ENCODE results near the gene TMEM200A. TPM values are rescaled to one million over a fixed set of nuclear protein-coding genes. Genes with fewer than 3 reads are reported as not detected.

TMEM200A gene
- total and polyA plus RNA-seq, 2 of the 8 experiments (the other 6 are each of a cell fraction or from before 2014, with no cell fraction given) = 6.2 to 13.9 TPM

DNA sequence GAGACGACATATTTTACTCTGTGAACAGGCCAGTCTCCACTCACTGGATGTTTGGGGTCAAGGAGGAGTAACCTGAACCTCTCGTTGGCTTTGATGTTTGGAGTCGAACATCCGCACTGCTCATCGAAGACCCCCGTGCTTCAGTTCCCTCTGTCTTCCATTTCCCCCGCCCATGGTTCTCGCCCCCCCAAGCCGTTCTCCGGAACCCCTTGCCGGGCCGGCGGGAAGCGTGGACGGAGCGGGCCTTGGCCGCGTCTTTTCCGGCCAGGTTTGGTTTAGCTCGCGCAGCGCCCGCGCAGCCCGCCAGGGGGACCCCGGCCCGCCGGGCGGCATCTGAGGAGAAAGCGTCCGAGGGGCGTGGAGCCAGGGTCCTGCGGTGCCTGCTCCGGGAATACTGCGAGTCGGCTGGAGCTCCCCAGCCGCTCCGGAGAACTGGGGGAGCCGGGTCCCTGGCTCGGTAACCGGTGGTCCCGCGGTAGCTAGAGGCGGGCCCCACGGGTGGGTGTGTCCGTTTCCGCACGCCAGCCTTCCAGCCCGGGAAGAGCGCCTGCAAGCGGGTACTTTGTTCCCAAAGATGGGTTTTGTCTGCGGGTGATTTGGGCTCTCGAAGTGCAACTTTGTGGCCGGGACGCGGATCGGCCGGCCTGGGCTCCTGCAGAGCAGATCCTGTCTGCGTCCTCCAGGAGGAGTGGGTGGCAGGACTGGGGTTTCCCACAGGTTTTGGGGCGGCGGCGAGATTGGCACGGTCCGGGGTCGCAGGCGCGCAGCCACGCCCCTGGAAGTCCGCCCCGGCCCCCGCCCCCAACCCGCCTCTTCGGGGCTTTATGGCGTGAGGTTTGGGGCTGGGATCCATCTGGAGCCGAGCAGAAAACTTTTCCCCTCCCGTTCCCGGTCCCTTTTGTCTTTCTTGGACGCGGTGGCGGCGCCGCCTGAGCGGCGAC lies at the start of gene TMEM200A (continued):
- TF ChIP-seq NANOG (IDR thresholded peaks at IDR 0.05; ENCODE audit: insufficient read depth, low read depth, low read length, poor library complexity, severe bottlenecking) = no peak
- peak; percentile 38 for TF ChIP-seq ASH2L (IDR thresholded peaks at IDR 0.05; ENCODE audit: low read length)
- TF ChIP-seq FOSL1 (IDR thresholded peaks at IDR 0.05; ENCODE audit: insufficient read depth, low read depth, low read length) = no peak
- TF ChIP-seq JUN (IDR thresholded peaks at IDR 0.05; ENCODE audit: low read depth, low read length) = no peak
- TF ChIP-seq, protein P1, sequence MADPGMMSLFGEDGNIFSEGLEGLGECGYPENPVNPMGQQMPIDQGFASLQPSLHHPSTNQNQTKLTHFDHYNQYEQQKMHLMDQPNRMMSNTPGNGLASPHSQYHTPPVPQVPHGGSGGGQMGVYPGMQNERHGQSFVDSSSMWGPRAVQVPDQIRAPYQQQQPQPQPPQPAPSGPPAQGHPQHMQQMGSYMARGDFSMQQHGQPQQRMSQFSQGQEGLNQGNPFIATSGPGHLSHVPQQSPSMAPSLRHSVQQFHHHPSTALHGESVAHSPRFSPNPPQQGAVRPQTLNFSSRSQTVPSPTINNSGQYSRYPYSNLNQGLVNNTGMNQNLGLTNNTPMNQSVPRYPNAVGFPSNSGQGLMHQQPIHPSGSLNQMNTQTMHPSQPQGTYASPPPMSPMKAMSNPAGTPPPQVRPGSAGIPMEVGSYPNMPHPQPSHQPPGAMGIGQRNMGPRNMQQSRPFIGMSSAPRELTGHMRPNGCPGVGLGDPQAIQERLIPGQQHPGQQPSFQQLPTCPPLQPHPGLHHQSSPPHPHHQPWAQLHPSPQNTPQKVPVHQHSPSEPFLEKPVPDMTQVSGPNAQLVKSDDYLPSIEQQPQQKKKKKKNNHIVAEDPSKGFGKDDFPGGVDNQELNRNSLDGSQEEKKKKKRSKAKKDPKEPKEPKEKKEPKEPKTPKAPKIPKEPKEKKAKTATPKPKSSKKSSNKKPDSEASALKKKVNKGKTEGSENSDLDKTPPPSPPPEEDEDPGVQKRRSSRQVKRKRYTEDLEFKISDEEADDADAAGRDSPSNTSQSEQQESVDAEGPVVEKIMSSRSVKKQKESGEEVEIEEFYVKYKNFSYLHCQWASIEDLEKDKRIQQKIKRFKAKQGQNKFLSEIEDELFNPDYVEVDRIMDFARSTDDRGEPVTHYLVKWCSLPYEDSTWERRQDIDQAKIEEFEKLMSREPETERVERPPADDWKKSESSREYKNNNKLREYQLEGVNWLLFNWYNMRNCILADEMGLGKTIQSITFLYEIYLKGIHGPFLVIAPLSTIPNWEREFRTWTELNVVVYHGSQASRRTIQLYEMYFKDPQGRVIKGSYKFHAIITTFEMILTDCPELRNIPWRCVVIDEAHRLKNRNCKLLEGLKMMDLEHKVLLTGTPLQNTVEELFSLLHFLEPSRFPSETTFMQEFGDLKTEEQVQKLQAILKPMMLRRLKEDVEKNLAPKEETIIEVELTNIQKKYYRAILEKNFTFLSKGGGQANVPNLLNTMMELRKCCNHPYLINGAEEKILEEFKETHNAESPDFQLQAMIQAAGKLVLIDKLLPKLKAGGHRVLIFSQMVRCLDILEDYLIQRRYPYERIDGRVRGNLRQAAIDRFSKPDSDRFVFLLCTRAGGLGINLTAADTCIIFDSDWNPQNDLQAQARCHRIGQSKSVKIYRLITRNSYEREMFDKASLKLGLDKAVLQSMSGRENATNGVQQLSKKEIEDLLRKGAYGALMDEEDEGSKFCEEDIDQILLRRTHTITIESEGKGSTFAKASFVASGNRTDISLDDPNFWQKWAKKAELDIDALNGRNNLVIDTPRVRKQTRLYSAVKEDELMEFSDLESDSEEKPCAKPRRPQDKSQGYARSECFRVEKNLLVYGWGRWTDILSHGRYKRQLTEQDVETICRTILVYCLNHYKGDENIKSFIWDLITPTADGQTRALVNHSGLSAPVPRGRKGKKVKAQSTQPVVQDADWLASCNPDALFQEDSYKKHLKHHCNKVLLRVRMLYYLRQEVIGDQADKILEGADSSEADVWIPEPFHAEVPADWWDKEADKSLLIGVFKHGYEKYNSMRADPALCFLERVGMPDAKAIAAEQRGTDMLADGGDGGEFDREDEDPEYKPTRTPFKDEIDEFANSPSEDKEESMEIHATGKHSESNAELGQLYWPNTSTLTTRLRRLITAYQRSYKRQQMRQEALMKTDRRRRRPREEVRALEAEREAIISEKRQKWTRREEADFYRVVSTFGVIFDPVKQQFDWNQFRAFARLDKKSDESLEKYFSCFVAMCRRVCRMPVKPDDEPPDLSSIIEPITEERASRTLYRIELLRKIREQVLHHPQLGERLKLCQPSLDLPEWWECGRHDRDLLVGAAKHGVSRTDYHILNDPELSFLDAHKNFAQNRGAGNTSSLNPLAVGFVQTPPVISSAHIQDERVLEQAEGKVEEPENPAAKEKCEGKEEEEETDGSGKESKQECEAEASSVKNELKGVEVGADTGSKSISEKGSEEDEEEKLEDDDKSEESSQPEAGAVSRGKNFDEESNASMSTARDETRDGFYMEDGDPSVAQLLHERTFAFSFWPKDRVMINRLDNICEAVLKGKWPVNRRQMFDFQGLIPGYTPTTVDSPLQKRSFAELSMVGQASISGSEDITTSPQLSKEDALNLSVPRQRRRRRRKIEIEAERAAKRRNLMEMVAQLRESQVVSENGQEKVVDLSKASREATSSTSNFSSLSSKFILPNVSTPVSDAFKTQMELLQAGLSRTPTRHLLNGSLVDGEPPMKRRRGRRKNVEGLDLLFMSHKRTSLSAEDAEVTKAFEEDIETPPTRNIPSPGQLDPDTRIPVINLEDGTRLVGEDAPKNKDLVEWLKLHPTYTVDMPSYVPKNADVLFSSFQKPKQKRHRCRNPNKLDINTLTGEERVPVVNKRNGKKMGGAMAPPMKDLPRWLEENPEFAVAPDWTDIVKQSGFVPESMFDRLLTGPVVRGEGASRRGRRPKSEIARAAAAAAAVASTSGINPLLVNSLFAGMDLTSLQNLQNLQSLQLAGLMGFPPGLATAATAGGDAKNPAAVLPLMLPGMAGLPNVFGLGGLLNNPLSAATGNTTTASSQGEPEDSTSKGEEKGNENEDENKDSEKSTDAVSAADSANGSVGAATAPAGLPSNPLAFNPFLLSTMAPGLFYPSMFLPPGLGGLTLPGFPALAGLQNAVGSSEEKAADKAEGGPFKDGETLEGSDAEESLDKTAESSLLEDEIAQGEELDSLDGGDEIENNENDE (IDR thresholded peaks at IDR 0.05; ENCODE audit: insufficient replicate concordance, low read length) = no peak
- TF ChIP-seq POLR2A (IDR thresholded peaks at IDR 0.05; ENCODE audit: control extremely low read depth in 1 of 2, low read depth in 2 of 2, low read length in 2 of 2) = peak in 1 of 2 experiments; percentile 21; a peak in 2 of 3 replicates
- TF ChIP-seq RBBP5 (IDR thresholded peaks at IDR 0.05; ENCODE audit: borderline replicate concordance, low read depth, low read length) = peak; percentile 18; the same call in 1 of the 2 replicates
- TF ChIP-seq SIN3A (conservative IDR thresholded peaks at IDR 0.05 in 1 of 2, IDR thresholded peaks at IDR 0.05 in 1 of 2; ENCODE audit: low read depth in 1 of 2, low read length in 2 of 2) = peak in 1 of 2 experiments; percentile 40; a peak in 1 of 4 replicates
- no peak for TF ChIP-seq CBX8 (IDR thresholded peaks at IDR 0.05; ENCODE audit: borderline replicate concordance, low read depth, low read length)
